Measurements from ENCODE around the gene PLCB4. TPM values are rescaled to one million over a fixed set of nuclear protein-coding genes. Genes with fewer than 3 reads are reported as not detected.

Gene PLCB4
- total RNA-seq, 1 donor from 2014 or later, result 19.9 TPM

- no peak for DNase-seq (ENCODE audit: low read depth)
- no peaks in the 10 kb centered on the region for H3K36me3 ChIP-seq (ENCODE audit: control insufficient read depth, insufficient read depth, low read length)
- peak; percentile 30 for TF ChIP-seq CTCF (IDR thresholded peaks at IDR 0.05; ENCODE audit: insufficient read depth, low read length, poor library complexity, severe bottlenecking)
- H3K27me3 ChIP-seq (ENCODE audit: control insufficient read depth, insufficient read depth, low read length), result no peaks in the 10 kb centered on the region
- H3K4me3 ChIP-seq (ENCODE audit: low read depth, low read length), result no peak overlapping the region
Measured at GRCh38 chr20:9215539-9215938, 146.7 kb downstream of the PLCB4 start.

- H3K36me3 ChIP-seq (ENCODE audit: control insufficient read depth, insufficient read depth, low read length), result peaks cover 2% of the 10 kb centered on the region
- TF ChIP-seq CTCF (IDR thresholded peaks at IDR 0.05; ENCODE audit: insufficient read depth, low read length, poor library complexity, severe bottlenecking), result no peak
- no peaks in the 10 kb centered on the region for H3K27me3 ChIP-seq (ENCODE audit: control insufficient read depth, insufficient read depth, low read length)
- H3K4me3 ChIP-seq (ENCODE audit: low read depth, low read length), result no peak overlapping the region
- DNase-seq (ENCODE audit: low read depth), result no peak
Measured at GRCh38 chr20:9218531-9218961, 149.7 kb downstream of the PLCB4 start.

GRCh38 chr20:9220874-9221547, 152.1 kb downstream of the PLCB4 start:
- Histone ChIP-seq H3K4me3 (ENCODE audit: low read depth, low read length) (no peak overlapping the region), H3K27me3 (ENCODE audit: control insufficient read depth, insufficient read depth, low read length) (no peaks in the 10 kb centered on the region), H3K36me3 (ENCODE audit: control insufficient read depth, insufficient read depth, low read length) (peaks cover 2% of the 10 kb centered on the region)
- no peak for TF ChIP-seq CTCF (IDR thresholded peaks at IDR 0.05; ENCODE audit: insufficient read depth, low read length, poor library complexity, severe bottlenecking)
- peak; percentile 62 for DNase-seq (ENCODE audit: low read depth)

- Histone ChIP-seq H3K27me3 (ENCODE audit: control insufficient read depth, insufficient read depth, low read length) (no peaks in the 10 kb centered on the region), H3K36me3 (ENCODE audit: control insufficient read depth, insufficient read depth, low read length) (peaks cover 2% of the 10 kb centered on the region), H3K4me3 (ENCODE audit: low read depth, low read length) (no peak overlapping the region)
- DNase-seq (ENCODE audit: low read depth), result no peak
- TF ChIP-seq CTCF (IDR thresholded peaks at IDR 0.05; ENCODE audit: insufficient read depth, low read length, poor library complexity, severe bottlenecking), result no peak
Measured at GRCh38 chr20:9223296-9223695, 154.4 kb downstream of the PLCB4 start.

GRCh38 chr20:9225879-9226278, 157.0 kb downstream of the PLCB4 start:
- peaks cover 3% of the 10 kb centered on the region for H3K36me3 ChIP-seq (ENCODE audit: control insufficient read depth, insufficient read depth, low read length)
- H3K27me3 ChIP-seq (ENCODE audit: control insufficient read depth, insufficient read depth, low read length), result no peaks in the 10 kb centered on the region
- no peak overlapping the region for H3K4me3 ChIP-seq (ENCODE audit: low read depth, low read length)
- DNase-seq (ENCODE audit: low read depth), result no peak
- TF ChIP-seq CTCF (IDR thresholded peaks at IDR 0.05; ENCODE audit: insufficient read depth, low read length, poor library complexity, severe bottlenecking), result no peak

Measured in kidney epithelial cell (primary cell).